Anterior cingulate cortex (tissue), 58 donors: Measurements from ENCODE around the gene GIMAP6.
"Not testable (repeated sequence)": the region's sequence is repeated elsewhere in the genome, so short reads cannot be mapped to it uniquely, and the experiment has no call there.

ENCODE experiments used
- DNase-seq, 58 donors: peaks; one replicate each; lab custom pipeline; 2025; lab: John Stamatoyannopoulos, UW

The GIMAP6 gene

GRCh38 chr7:150648353-150649079, 16.3 kb upstream of the GIMAP6 start:
- peak in 1 of 58 donors; percentile 8 for DNase-seq

- no peak for DNase-seq
These were observed 13.3 kb upstream of the GIMAP6 start for GRCh38 chr7:150645259-150646020.

- no peak for DNase-seq
These were observed 10.7 kb upstream of the GIMAP6 start for GRCh38 chr7:150642926-150643325.

- no peak for DNase-seq
These were observed 9.7 kb upstream of the GIMAP6 start for GRCh38 chr7:150641854-150642253.

- no peak for DNase-seq
These were observed 1.7 kb upstream of the GIMAP6 start for GRCh38 chr7:150633926-150634325.

GRCh38 chr7:150631084-150631826, 930 bp downstream of the GIMAP6 start:
- DNase-seq, result no peak

- no peak for DNase-seq
These were observed 2.8 kb downstream of the GIMAP6 start for GRCh38 chr7:150629347-150629746.

GRCh38 chr7:150627959-150628358, 4.2 kb downstream of the GIMAP6 start:
- DNase-seq, result no peak

- no peak for DNase-seq
These were observed 5.5 kb downstream of the GIMAP6 start for GRCh38 chr7:150626696-150627095.

- DNase-seq, result no peak
These were observed 10.8 kb downstream of the GIMAP6 start for GRCh38 chr7:150621376-150621775.

- DNase-seq, result no peak
These were observed 11.4 kb downstream of the GIMAP6 start for GRCh38 chr7:150620617-150621371.

GRCh38 chr7:150620061-150620460, 12.1 kb downstream of the GIMAP6 start:
- no peak for DNase-seq

- not testable (repeated sequence) for DNase-seq
These were observed 16.9 kb downstream of the GIMAP6 start for GRCh38 chr7:150615221-150615755.

- not testable (repeated sequence) for DNase-seq
These were observed 17.8 kb downstream of the GIMAP6 start for GRCh38 chr7:150614426-150614825.

- DNase-seq, result no peak
These were observed 18.3 kb downstream of the GIMAP6 start for GRCh38 chr7:150613880-150614279.

- DNase-seq, result no peak
These were observed 19.3 kb downstream of the GIMAP6 start for GRCh38 chr7:150612925-150613324.

GRCh38 chr7:150610233-150610632, 22.0 kb downstream of the GIMAP6 start:
- no peak for DNase-seq

GRCh38 chr7:150603600-150603999, 28.6 kb downstream of the GIMAP6 start:
- DNase-seq, result not testable (repeated sequence)

- no peak for DNase-seq
These were observed 36.8 kb downstream of the GIMAP6 start for GRCh38 chr7:150595361-150595760.

- DNase-seq, result no peak
These were observed 37.4 kb downstream of the GIMAP6 start for GRCh38 chr7:150594805-150595204.
